SK-N-SH (cell line): ENCODE results near the gene CPVL. TPM values are rescaled to one million over a fixed set of nuclear protein-coding genes. Genes with fewer than 3 reads are reported as not detected.

Source experiments
- CTCF ChIA-PET: fragments of 300-600, 350-600 bp; formaldehyde crosslinking; extraction: SDS; loops from one replicate; lab custom pipeline; 2021; lab: Yijun Ruan, JAX
- POLR2A ChIA-PET: fragments of 350-600 bp; sonication (Branson Sonifier 250); formaldehyde crosslinking; extraction: SDS; loops from one replicate; lab custom pipeline; 2020; ENCODE audit warnings: antibody characterized with exemption, inconsistent platforms; lab: Yijun Ruan, JAX
- DNase-seq: peaks from one replicate; pipeline ENCODE4 v3.0.0; 2012
- H2AFZ ChIP-seq: fragments of 200-600 bp; sonication (generic); 2 replicates; pipeline ENCODE4 v1.8.1; 2016; ENCODE audit warnings: antibody characterized with exemption, mild to moderate bottlenecking, low read depth
- H3F3A ChIP-seq: fragments of 200-600 bp; sonication (generic); replicated peaks from 2 replicates; pipeline ENCODE3; 2016; ENCODE audit warnings: antibody characterized with exemption, mild to moderate bottlenecking; ENCODE audit not compliant: insufficient read depth
- H3K27ac ChIP-seq, 2 experiments: fragments of 200-500 bp in 1 of 2; fragments of 200-600 bp in 1 of 2; sonication (Bioruptor generic) in 1 of 2; sonication (generic), shearing (Covaris generic) in 1 of 2; 2 replicates each; pipeline versions ENCODE4 v1.5.1 to v1.6.1; 2014 to 2016; ENCODE audit warnings: low read depth in 2 of 2, inconsistent platforms in 1 of 2, low read length in 1 of 2, mild to moderate bottlenecking in 1 of 2, mixed read lengths in 1 of 2
- H3K27me3 ChIP-seq: fragments of 200-600 bp; sonication (generic), shearing (Covaris generic); 2 replicates; pipeline ENCODE4 v1.6.1; 2016; ENCODE audit warnings: mixed run types; ENCODE audit not compliant: insufficient read depth
- H3K36me3 ChIP-seq, 2 experiments: fragments of 200-500 bp in 1 of 2; fragments of 200-600 bp in 1 of 2; sonication (Bioruptor generic) in 1 of 2; sonication (generic) in 1 of 2; replicated peaks in 1 of 2; 2 replicates each; pipeline versions ENCODE3 to v1.5.1; 2014 to 2016; ENCODE audit warnings: low read length in 1 of 2, mild to moderate bottlenecking in 1 of 2; ENCODE audit not compliant: insufficient read depth in 2 of 2, control insufficient read depth in 1 of 2
- H3K4me1 ChIP-seq, 2 experiments: fragments of 200-500 bp in 1 of 2; fragments of 200-600 bp in 1 of 2; sonication (Bioruptor generic) in 1 of 2; sonication (generic), shearing (Covaris generic) in 1 of 2; 2 replicates each; pipeline versions ENCODE4 v1.5.1 to v1.6.1; 2014 to 2016; ENCODE audit warnings: low read depth in 1 of 2, low read length in 1 of 2, mixed run types in 1 of 2; ENCODE audit not compliant: insufficient read depth in 2 of 2, control insufficient read depth in 1 of 2
- H3K4me2 ChIP-seq: fragments of 200-600 bp; sonication (generic), shearing (Covaris generic); 2 replicates; pipeline ENCODE4 v1.6.1; 2017; ENCODE audit warnings: mixed run types
- H3K4me3 ChIP-seq, 2 experiments: fragments of 200-500 bp in 1 of 2; fragments of 200-600 bp in 1 of 2; sonication (Bioruptor generic) in 1 of 2; sonication (generic), shearing (Covaris generic) in 1 of 2; 2 replicates each; pipeline versions ENCODE4 v1.5.1 to v1.8.1; 2014 to 2016; ENCODE audit warnings: low read depth in 2 of 2, inconsistent platforms in 1 of 2, low read length in 1 of 2, mild to moderate bottlenecking in 1 of 2, mixed read lengths in 1 of 2, moderate library complexity in 1 of 2
- H3K79me2 ChIP-seq: fragments of 200-600 bp; sonication (generic); 2 replicates; pipeline ENCODE4 v1.8.1; 2017; ENCODE audit warnings: mild to moderate bottlenecking; ENCODE audit not compliant: insufficient read depth
- H3K9ac ChIP-seq: fragments of 200-600 bp; sonication (generic); 2 replicates; pipeline ENCODE4 v1.6.1; 2017; ENCODE audit warnings: mixed run types
- H3K9me2 ChIP-seq: fragments of 200-600 bp; sonication (generic); 2 replicates; pipeline ENCODE4 v1.6.1; 2017; ENCODE audit warnings: mixed run types
- H3K9me3 ChIP-seq: fragments of 200-600 bp; sonication (generic); 2 replicates; pipeline ENCODE4 v1.6.1; 2017; ENCODE audit warnings: mixed run types, mild to moderate bottlenecking, moderate library complexity
- H4K20me1 ChIP-seq: fragments of 200-600 bp; sonication (generic); 2 replicates; pipeline ENCODE4 v1.6.1; 2017; ENCODE audit warnings: mild to moderate bottlenecking, mixed run types; ENCODE audit not compliant: insufficient read depth
- CTCF ChIP-seq: fragments of 200-600 bp; sonication (generic); IDR thresholded peaks from 2 replicates; pipeline ENCODE4 v1.6.1; 2017; ENCODE audit warnings: antibody characterized with exemption, mild to moderate bottlenecking, moderate library complexity
- ELF1 ChIP-seq: IDR thresholded peaks from 2 replicates; pipeline ENCODE4 v1.4.0; 2012
- EZH2phosphoT487 ChIP-seq: fragments of 200-600 bp; sonication (generic); IDR thresholded peaks from 2 replicates; pipeline ENCODE4 v1.6.1; 2017; ENCODE audit warnings: low read depth, mixed run types, mild to moderate bottlenecking, antibody characterized with exemption, moderate library complexity, borderline replicate concordance
- FOSL2 ChIP-seq: IDR thresholded peaks from 2 replicates; pipeline ENCODE4 v1.4.0; 2012; ENCODE audit warnings: low read depth, mild to moderate bottlenecking, moderate library complexity, borderline replicate concordance
- FOXJ3 ChIP-seq: sonication (generic); formaldehyde crosslinking; IDR thresholded peaks from 2 replicates; pipeline ENCODE4 v1.5.1; 2020; ENCODE audit warnings: mild to moderate bottlenecking, missing genetic modification reagents
- GABPA ChIP-seq: IDR thresholded peaks from 2 replicates; pipeline ENCODE4 v1.4.0; 2012; ENCODE audit warnings: low read depth, mild to moderate bottlenecking
- GATA2 ChIP-seq: sonication (generic); formaldehyde crosslinking; IDR thresholded peaks from 2 replicates; pipeline ENCODE4 v1.5.0; 2020; ENCODE audit warnings: mild to moderate bottlenecking, missing genetic modification reagents
- JUND ChIP-seq: IDR thresholded peaks from 2 replicates; pipeline ENCODE4 v1.4.0; 2012
- NRF1 ChIP-seq: IDR thresholded peaks from 2 replicates; pipeline ENCODE4 v1.6.1; 2012; ENCODE audit warnings: low read depth, mild to moderate bottlenecking, low read length
- PBX3 ChIP-seq: IDR thresholded peaks from 2 replicates; pipeline ENCODE4; 2012
- RAD21 ChIP-seq: IDR thresholded peaks from 2 replicates; pipeline ENCODE4 v1.6.1; 2012; ENCODE audit warnings: mild to moderate bottlenecking, low read length
- RXRA ChIP-seq: IDR thresholded peaks from 2 replicates; pipeline ENCODE4 v1.4.0; 2012; ENCODE audit warnings: low read depth, mild to moderate bottlenecking, borderline replicate concordance
- SIN3A ChIP-seq: IDR thresholded peaks from 2 replicates; pipeline ENCODE4 v1.6.1; 2012; ENCODE audit warnings: low read depth, mild to moderate bottlenecking, low read length, moderate library complexity, borderline replicate concordance
- TAF1 ChIP-seq: IDR thresholded peaks from 2 replicates; pipeline ENCODE4 v1.6.1; 2012; ENCODE audit warnings: low read depth, mild to moderate bottlenecking, low read length, moderate library complexity, borderline replicate concordance
- TEAD4 ChIP-seq: IDR thresholded peaks from 2 replicates; pipeline ENCODE4 v1.4.0; 2012; ENCODE audit warnings: mild to moderate bottlenecking, borderline replicate concordance; ENCODE audit not compliant: insufficient read depth
- USF1 ChIP-seq: IDR thresholded peaks from 2 replicates; pipeline ENCODE4 v1.4.0; 2012; ENCODE audit warnings: low read depth, borderline replicate concordance
- YY1 ChIP-seq: IDR thresholded peaks from 2 replicates; pipeline ENCODE4 v1.4.0; 2012; ENCODE audit warnings: low read depth, mild to moderate bottlenecking
- WGBS: methylation state at CpG from one replicate; pipeline ENCODE4 v1.1.6; 2017; ENCODE audit warnings: low lambda C conversion rate; 5-methylcytosine and 5-hydroxymethylcytosine counted together
- polyA plus RNA-seq, 3 experiments: library from polyadenylated mRNA; depleted of rRNA; stranded (reverse); fragments of >200 nt; gene quantifications; 2 replicates each; pipeline ENCODE4 v1.2.3, GENCODE V29; 2012
- TF ChIP-seq, protein P1 (sequence below): fragments of 150-350 bp; IDR thresholded peaks from 2 replicates; pipeline ENCODE4 v1.6.1; 2016; ENCODE audit warnings: mild to moderate bottlenecking, low read depth, low read length
- TF ChIP-seq, protein P2 (sequence below): IDR thresholded peaks from 2 replicates; pipeline ENCODE4 v1.6.1; 2012; ENCODE audit warnings: mild to moderate bottlenecking, low read depth, low read length, moderate library complexity
- TF ChIP-seq, protein P3 (sequence below): fragments of 150-350 bp; IDR thresholded peaks from 2 replicates; pipeline ENCODE4 v1.6.1; 2017; ENCODE audit warnings: antibody characterized with exemption, low read length, low read depth, borderline replicate concordance

The CPVL gene
- polyA plus RNA-seq, 1 of the 3 experiments (the other 2 are of a cell fraction), result not detected

- TF ChIP-seq CTCF (no peak), JUND (no peak), PBX3 (no peak), NRF1 (no peak), FOXJ3 (no peak), TAF1 (no peak), RAD21 (no peak), SIN3A (no peak)
- TF ChIP-seq, protein P1, sequence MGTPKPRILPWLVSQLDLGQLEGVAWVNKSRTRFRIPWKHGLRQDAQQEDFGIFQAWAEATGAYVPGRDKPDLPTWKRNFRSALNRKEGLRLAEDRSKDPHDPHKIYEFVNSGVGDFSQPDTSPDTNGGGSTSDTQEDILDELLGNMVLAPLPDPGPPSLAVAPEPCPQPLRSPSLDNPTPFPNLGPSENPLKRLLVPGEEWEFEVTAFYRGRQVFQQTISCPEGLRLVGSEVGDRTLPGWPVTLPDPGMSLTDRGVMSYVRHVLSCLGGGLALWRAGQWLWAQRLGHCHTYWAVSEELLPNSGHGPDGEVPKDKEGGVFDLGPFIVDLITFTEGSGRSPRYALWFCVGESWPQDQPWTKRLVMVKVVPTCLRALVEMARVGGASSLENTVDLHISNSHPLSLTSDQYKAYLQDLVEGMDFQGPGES, result no peak
Measured at GRCh38 chr7:28999427-28999826, 146.9 kb downstream of the CPVL start (continued).

DNA sequence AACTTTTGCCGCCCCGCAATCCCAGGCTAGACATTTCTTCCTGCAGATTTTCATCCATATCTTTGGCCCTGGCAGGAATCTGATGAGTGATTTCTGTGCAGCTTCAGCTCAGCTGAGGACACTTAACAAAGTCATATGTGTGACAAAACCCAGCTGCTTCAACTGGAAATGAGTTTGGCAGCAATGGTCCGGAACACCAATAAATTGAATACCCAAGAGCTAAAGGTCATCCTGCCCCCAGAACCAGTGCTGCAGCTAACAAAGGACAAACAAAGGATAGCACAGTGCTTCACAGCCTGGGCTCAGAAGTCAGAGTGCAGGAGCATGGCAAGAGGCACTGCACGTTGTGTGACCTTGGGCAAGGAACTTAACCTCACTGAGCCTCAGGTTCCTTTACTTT, 148.2 kb downstream of the CPVL start:
- no peaks in the 10 kb centered on the region for H3K9me3 ChIP-seq
- no peak for DNase-seq
- H3K4me1 ChIP-seq, result peaks cover 0 to 12% of the 10 kb centered on the region in 2 experiments; a peak in 1 of 4 replicates
- WGBS, result 80% methylated on average over 4 of the region's 4 CpGs
- no peaks in the 10 kb centered on the region for H3K79me2 ChIP-seq
- no peaks in the 10 kb centered on the region for H4K20me1 ChIP-seq
- H2AFZ ChIP-seq, result no peak overlapping the region
- H3K4me2 ChIP-seq, result no peak overlapping the region
- H3K36me3 ChIP-seq, result no peaks in the 10 kb centered on the region
- H3F3A ChIP-seq, result no peaks in the 10 kb centered on the region
- no peak overlapping the region for H3K4me3 ChIP-seq
- ChIA-PET CTCF (interaction anchor here (0.7 to 2.1 kb wide), 7 partner anchors 16 to 191 kb away, joined by 3 to 17 read pairs (median 5); no protein-coding TSS in a partner anchor), POLR2A (no interaction called here)
- H3K9ac ChIP-seq, result no peak overlapping the region
- no peaks in the 10 kb centered on the region for H3K9me2 ChIP-seq
- H3K27ac ChIP-seq, result peak overlapping the region in 1 of 2 experiments; percentile 26; a peak in 1 of 4 replicates
- H3K27me3 ChIP-seq, result no peaks in the 10 kb centered on the region; the same call in 1 of the 2 replicates
- TF ChIP-seq EZH2phosphoT487, result no peak
- no peak for TF ChIP-seq RXRA
- TF ChIP-seq GABPA, result no peak
- TF ChIP-seq FOSL2, result no peak
- no peak for TF ChIP-seq USF1
- TF ChIP-seq, protein P2, sequence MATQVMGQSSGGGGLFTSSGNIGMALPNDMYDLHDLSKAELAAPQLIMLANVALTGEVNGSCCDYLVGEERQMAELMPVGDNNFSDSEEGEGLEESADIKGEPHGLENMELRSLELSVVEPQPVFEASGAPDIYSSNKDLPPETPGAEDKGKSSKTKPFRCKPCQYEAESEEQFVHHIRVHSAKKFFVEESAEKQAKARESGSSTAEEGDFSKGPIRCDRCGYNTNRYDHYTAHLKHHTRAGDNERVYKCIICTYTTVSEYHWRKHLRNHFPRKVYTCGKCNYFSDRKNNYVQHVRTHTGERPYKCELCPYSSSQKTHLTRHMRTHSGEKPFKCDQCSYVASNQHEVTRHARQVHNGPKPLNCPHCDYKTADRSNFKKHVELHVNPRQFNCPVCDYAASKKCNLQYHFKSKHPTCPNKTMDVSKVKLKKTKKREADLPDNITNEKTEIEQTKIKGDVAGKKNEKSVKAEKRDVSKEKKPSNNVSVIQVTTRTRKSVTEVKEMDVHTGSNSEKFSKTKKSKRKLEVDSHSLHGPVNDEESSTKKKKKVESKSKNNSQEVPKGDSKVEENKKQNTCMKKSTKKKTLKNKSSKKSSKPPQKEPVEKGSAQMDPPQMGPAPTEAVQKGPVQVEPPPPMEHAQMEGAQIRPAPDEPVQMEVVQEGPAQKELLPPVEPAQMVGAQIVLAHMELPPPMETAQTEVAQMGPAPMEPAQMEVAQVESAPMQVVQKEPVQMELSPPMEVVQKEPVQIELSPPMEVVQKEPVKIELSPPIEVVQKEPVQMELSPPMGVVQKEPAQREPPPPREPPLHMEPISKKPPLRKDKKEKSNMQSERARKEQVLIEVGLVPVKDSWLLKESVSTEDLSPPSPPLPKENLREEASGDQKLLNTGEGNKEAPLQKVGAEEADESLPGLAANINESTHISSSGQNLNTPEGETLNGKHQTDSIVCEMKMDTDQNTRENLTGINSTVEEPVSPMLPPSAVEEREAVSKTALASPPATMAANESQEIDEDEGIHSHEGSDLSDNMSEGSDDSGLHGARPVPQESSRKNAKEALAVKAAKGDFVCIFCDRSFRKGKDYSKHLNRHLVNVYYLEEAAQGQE, result no peak
- TF ChIP-seq ELF1, result no peak
- TF ChIP-seq SIN3A, result no peak
- no peak for TF ChIP-seq YY1
- TF ChIP-seq FOXJ3, result no peak
- no peak for TF ChIP-seq TEAD4
- TF ChIP-seq, protein P3, sequence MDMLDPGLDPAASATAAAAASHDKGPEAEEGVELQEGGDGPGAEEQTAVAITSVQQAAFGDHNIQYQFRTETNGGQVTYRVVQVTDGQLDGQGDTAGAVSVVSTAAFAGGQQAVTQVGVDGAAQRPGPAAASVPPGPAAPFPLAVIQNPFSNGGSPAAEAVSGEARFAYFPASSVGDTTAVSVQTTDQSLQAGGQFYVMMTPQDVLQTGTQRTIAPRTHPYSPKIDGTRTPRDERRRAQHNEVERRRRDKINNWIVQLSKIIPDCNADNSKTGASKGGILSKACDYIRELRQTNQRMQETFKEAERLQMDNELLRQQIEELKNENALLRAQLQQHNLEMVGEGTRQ, result no peak
- no peak for TF ChIP-seq GATA2 (CRISPR knock-in tag)
